22Rv1 (cell line): ENCODE results near the gene CMTR2.

Experiments used
- ZFX ChIP-seq: fragments of 450-650 bp; IDR thresholded peaks from 2 replicates; pipeline ENCODE4 v1.6.1; 2017; ENCODE audit warnings: antibody characterized with exemption, borderline replicate concordance
- TF ChIP-seq, protein P1 (sequence below): fragments of 450-650 bp; IDR thresholded peaks from 2 replicates; pipeline ENCODE4 v1.5.1; 2017; ENCODE audit warnings: mild to moderate bottlenecking

DNA sequence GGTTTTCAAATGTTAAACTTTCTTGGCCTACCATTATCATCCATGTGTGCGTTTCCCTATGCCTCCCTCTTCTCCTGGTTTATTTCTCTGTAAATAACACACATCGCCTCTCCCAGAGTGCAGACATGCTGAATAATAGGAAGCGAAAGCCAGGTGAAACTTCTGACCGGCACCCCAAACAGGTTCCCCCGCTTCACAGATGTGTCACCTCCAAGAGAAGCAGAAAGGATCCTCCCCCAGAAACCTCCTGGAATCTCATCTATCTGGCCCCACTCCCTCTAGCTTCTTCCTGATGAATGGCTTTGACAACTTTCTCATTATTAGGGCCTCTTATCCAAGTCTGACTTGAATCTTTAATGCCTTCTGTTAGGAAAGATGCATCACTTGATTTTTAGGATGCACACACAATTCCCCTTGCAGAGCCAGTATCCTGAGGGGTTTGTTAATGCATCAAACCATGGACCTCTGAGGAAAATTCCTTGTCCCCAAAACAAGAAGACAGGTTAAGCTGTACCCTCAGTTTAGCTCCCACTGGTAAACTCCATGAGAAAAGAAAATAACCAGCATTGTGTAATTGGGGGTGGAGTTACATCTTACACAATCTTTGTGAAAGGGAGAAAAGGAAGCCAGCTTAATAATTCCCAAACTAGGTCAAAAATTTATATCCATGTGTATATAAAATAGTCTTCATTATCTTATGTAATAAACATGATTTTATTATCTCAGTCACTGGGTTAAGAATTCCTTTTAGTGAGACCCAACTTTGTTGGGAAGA is 38.6 kb downstream of the CMTR2 start:
- TF ChIP-seq, protein P1, sequence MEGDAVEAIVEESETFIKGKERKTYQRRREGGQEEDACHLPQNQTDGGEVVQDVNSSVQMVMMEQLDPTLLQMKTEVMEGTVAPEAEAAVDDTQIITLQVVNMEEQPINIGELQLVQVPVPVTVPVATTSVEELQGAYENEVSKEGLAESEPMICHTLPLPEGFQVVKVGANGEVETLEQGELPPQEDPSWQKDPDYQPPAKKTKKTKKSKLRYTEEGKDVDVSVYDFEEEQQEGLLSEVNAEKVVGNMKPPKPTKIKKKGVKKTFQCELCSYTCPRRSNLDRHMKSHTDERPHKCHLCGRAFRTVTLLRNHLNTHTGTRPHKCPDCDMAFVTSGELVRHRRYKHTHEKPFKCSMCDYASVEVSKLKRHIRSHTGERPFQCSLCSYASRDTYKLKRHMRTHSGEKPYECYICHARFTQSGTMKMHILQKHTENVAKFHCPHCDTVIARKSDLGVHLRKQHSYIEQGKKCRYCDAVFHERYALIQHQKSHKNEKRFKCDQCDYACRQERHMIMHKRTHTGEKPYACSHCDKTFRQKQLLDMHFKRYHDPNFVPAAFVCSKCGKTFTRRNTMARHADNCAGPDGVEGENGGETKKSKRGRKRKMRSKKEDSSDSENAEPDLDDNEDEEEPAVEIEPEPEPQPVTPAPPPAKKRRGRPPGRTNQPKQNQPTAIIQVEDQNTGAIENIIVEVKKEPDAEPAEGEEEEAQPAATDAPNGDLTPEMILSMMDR, result no peak
- no peak for TF ChIP-seq ZFX
